Esophagus squamous epithelium (tissue), 5 donors: ENCODE data around the gene GOSR1. TPM values are rescaled to one million over a fixed set of nuclear protein-coding genes. Genes with fewer than 3 reads are reported as not detected.
"Not testable (repeated sequence)": the region's sequence is repeated elsewhere in the genome, so short reads cannot be mapped to it uniquely, and the experiment has no call there.

Experiments
- DNase-seq: peaks from one replicate; lab custom pipeline; 2025; lab: John Stamatoyannopoulos, UW
- H3K27ac ChIP-seq, 4 donors: fragments of 200-600 bp; sonication (generic); one replicate each; pipeline ENCODE4 v1.5.1; 2016 to 2019; ENCODE audit warnings: mild to moderate bottlenecking in 1 of 4
- H3K27me3 ChIP-seq, 4 donors: fragments of 200-600 bp; sonication (generic); 1 replicate in 3 of 4; 2 replicates in 1 of 4; pipeline versions ENCODE4 v1.5.1 to v1.6.0; 2017 to 2021; ENCODE audit warnings: antibody characterized with exemption in 1 of 4
- H3K36me3 ChIP-seq, 3 donors: fragments of 200-600 bp; sonication (generic); one replicate each; pipeline ENCODE4 v1.5.1; 2016 to 2019
- H3K4me1 ChIP-seq, 3 donors: fragments of 200-600 bp; sonication (generic); one replicate each; pipeline ENCODE4 v1.5.1; 2017 to 2019
- H3K4me3 ChIP-seq, 4 donors: fragments of 200-600 bp; sonication (generic); 1 replicate in 3 of 4; 2 replicates in 1 of 4; pipeline ENCODE4 v1.5.1; 2016 to 2019; ENCODE audit warnings: mild to moderate bottlenecking in 2 of 4, moderate library complexity in 1 of 4
- H3K9me3 ChIP-seq, 3 donors: fragments of 200-600 bp; sonication (generic); one replicate each; pipeline ENCODE4 v1.5.1; 2016 to 2019
- CTCF ChIP-seq, 6 experiments: fragments of 450-650 bp in 4 of 6; fragments of 200-600 bp in 2 of 6; sonication (generic) in 2 of 6; IDR thresholded peaks; one replicate each; pipeline ENCODE4 v1.5.1; 2016 to 2019; ENCODE audit warnings: antibody characterized with exemption in 6 of 6, mild to moderate bottlenecking in 4 of 6, moderate library complexity in 4 of 6
- POLR2A ChIP-seq, 4 donors: fragments of 450-650 bp; IDR thresholded peaks; one replicate each; pipeline ENCODE4 v1.6.1; 2017; ENCODE audit warnings: antibody characterized with exemption in 4 of 4, mild to moderate bottlenecking in 4 of 4, moderate library complexity in 3 of 4
- WGBS, 2 donors: methylation state at CpG; one replicate each; pipeline ENCODE4 v1.1.5; 2018; 5-methylcytosine and 5-hydroxymethylcytosine counted together
- intact Hi-C: fragments of 100-400 bp; cut with DNase I; formaldehyde crosslinking; loops from one replicate; pipeline ENCODE4 v1.15.0; 2022
- total RNA-seq, 4 donors: library from RNA; depleted of rRNA; stranded (reverse); fragments of >200 nt; gene quantifications; one replicate each; pipeline ENCODE4 v1.1.0, GENCODE V29; 2016
- donor health status: DM: yes; HTN: yes; CAD: no.

Gene GOSR1
- total RNA-seq, 4 donors from 2014 or later: 19.4 to 50.4 (median 37.7) TPM

- no peaks in the 10 kb centered on the region for H3K4me1 ChIP-seq
- no peak overlapping the region for H3K27ac ChIP-seq
- WGBS, 2 donors: 78 to 88% methylated on average over 3 to 8 of the region's 8 CpGs
- DNase-seq: no peak
- intact Hi-C loops: no loop called here
- H3K4me3 ChIP-seq: no peak overlapping the region
- TF ChIP-seq CTCF (IDR thresholded peaks at IDR 0.05): no peak
- no peak for TF ChIP-seq POLR2A (IDR thresholded peaks at IDR 0.05)
- H3K36me3 ChIP-seq: no peaks in the 10 kb centered on the region
- H3K9me3 ChIP-seq: no peaks in the 10 kb centered on the region
- H3K27me3 ChIP-seq: no peaks in the 10 kb centered on the region
Measured at GRCh38 chr17:30541802-30542201, 64.6 kb downstream of the GOSR1 start.

- TF ChIP-seq POLR2A (IDR thresholded peaks at IDR 0.05): no peak
- no peak for TF ChIP-seq CTCF (IDR thresholded peaks at IDR 0.05)
- Histone ChIP-seq H3K27me3 (no peaks in the 10 kb centered on the region), H3K9me3 (no peaks in the 10 kb centered on the region), H3K27ac (no peak overlapping the region), H3K4me3 (no peak overlapping the region), H3K4me1 (no peaks in the 10 kb centered on the region), H3K36me3 (no peaks in the 10 kb centered on the region)
- DNase-seq: no peak
- intact Hi-C loops: no loop called here
- WGBS, 2 donors: 49 to 51% methylated on average over 2 of the region's 2 CpGs
Measured at GRCh38 chr17:30543456-30543855, 66.2 kb downstream of the GOSR1 start.

DNA sequence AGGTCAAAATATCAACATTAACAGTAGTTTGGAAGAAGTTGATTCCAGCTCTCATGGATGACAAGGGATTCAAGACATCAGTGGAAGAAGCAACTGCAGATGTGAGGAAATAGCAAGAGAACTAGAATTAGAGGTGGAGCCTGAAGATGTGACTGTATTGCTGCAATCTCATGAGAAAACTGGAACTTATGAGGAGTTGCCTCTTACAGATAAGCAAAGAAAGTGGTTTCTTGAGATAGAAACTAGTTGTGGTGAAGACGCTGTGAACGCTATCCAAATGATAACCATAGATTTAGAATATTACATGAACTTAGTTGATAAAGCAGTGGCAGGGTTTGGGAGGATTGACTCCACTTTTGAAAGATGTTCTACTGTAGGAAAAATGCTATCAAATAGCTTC is 67.8 kb downstream of the GOSR1 start:
- Histone ChIP-seq H3K9me3 (no peaks in the 10 kb centered on the region), H3K4me1 (no peaks in the 10 kb centered on the region), H3K36me3 (no peaks in the 10 kb centered on the region), H3K27me3 (no peaks in the 10 kb centered on the region), H3K4me3 (no peak overlapping the region), H3K27ac (no peak overlapping the region)
- no peak for DNase-seq
- intact Hi-C loops: no loop called here
- 85 to 88% methylated on average over 2 of the region's 2 CpGs for WGBS, 2 donors
- no peak for TF ChIP-seq CTCF (IDR thresholded peaks at IDR 0.05)
- TF ChIP-seq POLR2A (IDR thresholded peaks at IDR 0.05): no peak

GRCh38 chr17:30547778-30548573 is 70.8 kb downstream of the GOSR1 start:
- TF ChIP-seq POLR2A (IDR thresholded peaks at IDR 0.05): no peak
- TF ChIP-seq CTCF (IDR thresholded peaks at IDR 0.05): no peak

DNA sequence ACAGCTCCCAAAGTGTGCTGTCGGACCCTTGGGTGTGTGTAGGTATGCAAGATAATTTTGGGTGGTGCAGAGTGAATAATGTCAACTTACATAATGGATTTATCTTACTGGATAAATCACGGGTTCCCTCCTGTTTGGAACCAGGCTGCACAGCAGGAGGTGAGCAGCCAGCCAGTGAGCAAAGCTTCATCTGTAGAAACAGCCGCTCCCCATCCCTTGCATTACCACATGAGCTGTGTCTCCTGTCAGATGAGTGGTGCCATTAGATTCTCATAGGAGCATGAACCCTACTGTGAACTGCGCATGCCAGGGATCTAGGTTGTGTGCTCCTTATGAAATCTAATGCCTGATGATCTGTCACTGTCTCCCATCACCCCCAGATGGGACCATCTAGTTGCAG is 72.0 kb downstream of the GOSR1 start:
- DNase-seq, H3K9me3 ChIP-seq, H3K4me3 ChIP-seq, intact Hi-C loops, H3K36me3 ChIP-seq, H3K27me3 ChIP-seq, H3K4me1 ChIP-seq, H3K27ac ChIP-seq: not testable (repeated sequence)
- 86 to 93% methylated on average over 3 to 4 of the region's 4 CpGs for WGBS, 2 donors

More at GRCh38 chr17:30547778-30548573, 70.8 kb downstream of the GOSR1 start:
- H3K36me3 ChIP-seq: no peaks in the 10 kb centered on the region
- intact Hi-C loops: no loop called here
- H3K9me3 ChIP-seq: no peaks in the 10 kb centered on the region
- no peak overlapping the region for H3K27ac ChIP-seq
- WGBS, 2 donors: 88 to 91% methylated on average over 8 to 9 of the region's 15 CpGs
- no peak overlapping the region for H3K4me3 ChIP-seq
- no peaks in the 10 kb centered on the region for H3K27me3 ChIP-seq
- peaks cover 0 to 8% (median 6%) of the 10 kb centered on the region in 3 donors for H3K4me1 ChIP-seq
- no peak for DNase-seq
